ENCODE results near the gene KCNMA1. TPM values are rescaled to one million over a fixed set of nuclear protein-coding genes. Genes with fewer than 3 reads are reported as not detected.

The KCNMA1 gene
- total RNA-seq, 1 experiment from 2014 or later: 0.49 TPM

GRCh38 chr10:77290528-77291155 is 347.0 kb downstream of the KCNMA1 start:
- H3K79me2 ChIP-seq (ENCODE audit: insufficient read depth, low read length): no peaks in the 10 kb centered on the region
- no peak overlapping the region for H3K4me2 ChIP-seq (ENCODE audit: low read length)
- no peak overlapping the region for H2AFZ ChIP-seq (ENCODE audit: low read depth, low read length, poor library complexity, severe bottlenecking)
- CTCF ChIA-PET: no interaction called here
- no peaks in the 10 kb centered on the region for H4K20me1 ChIP-seq (ENCODE audit: insufficient read depth)
- no TSS peak for BruUV-seq (replicated peaks)
- no peak overlapping the region for H3K4me3 ChIP-seq (replicated peaks in 1 of 2; ENCODE audit: low read depth in 1 of 2, low read length in 2 of 2)
- H3K27me3 ChIP-seq (ENCODE audit: insufficient read depth, low read length): peaks cover 71% of the 10 kb centered on the region
- POLR2A ChIA-PET: no interaction called here
- H3K36me3 ChIP-seq (ENCODE audit: control insufficient read depth in 1 of 2, insufficient read depth in 2 of 2, low read length in 2 of 2): no peaks in the 10 kb centered on the region
- H3K9me2 ChIP-seq (ENCODE audit: insufficient read depth): no peaks in the 10 kb centered on the region
- ATAC-seq: no peak
- RAD21 ChIA-PET (ENCODE audit: low non-redundant PET in 1 of 2, low total read pairs in 2 of 2, uncharacterized antibody in 2 of 2, unreplicated experiment in 2 of 2): no interaction called here
- intact Hi-C loops (cut with micrococcal nuclease): no loop called here
- no peaks in the 10 kb centered on the region for H3K4me1 ChIP-seq (ENCODE audit: control insufficient read depth in 1 of 2, insufficient read depth in 2 of 2, low read length in 2 of 2)
- TF ChIP-seq ATF3 (IDR thresholded peaks at IDR 0.05): no peak
- no peak overlapping the region for H3K9ac ChIP-seq (ENCODE audit: low read length)
- H3K27ac ChIP-seq (ENCODE audit: low read depth, low read length): no peak overlapping the region
- no peak for DNase-seq (ENCODE audit: low read depth, low spot score)
- H3K9me3 ChIP-seq (ENCODE audit: control insufficient read depth in 1 of 2, insufficient read depth in 1 of 2, low read depth in 1 of 2, low read length in 2 of 2): no peaks in the 10 kb centered on the region

GRCh38 chr10:77289790-77290189 is 347.8 kb downstream of the KCNMA1 start:
- H3K27ac ChIP-seq (ENCODE audit: low read depth, low read length): no peak overlapping the region
- DNase-seq (ENCODE audit: low read depth, low spot score) (no peak), ATAC-seq (no peak)
- no peaks in the 10 kb centered on the region for H3K9me2 ChIP-seq (ENCODE audit: insufficient read depth)
- no peaks in the 10 kb centered on the region for H4K20me1 ChIP-seq (ENCODE audit: insufficient read depth)
- H3K79me2 ChIP-seq (ENCODE audit: insufficient read depth, low read length): no peaks in the 10 kb centered on the region
- no peak overlapping the region for H3K4me3 ChIP-seq (replicated peaks in 1 of 2; ENCODE audit: low read depth in 1 of 2, low read length in 2 of 2)
- H3K4me1 ChIP-seq (ENCODE audit: control insufficient read depth in 1 of 2, insufficient read depth in 2 of 2, low read length in 2 of 2): no peaks in the 10 kb centered on the region
- H3K36me3 ChIP-seq (ENCODE audit: control insufficient read depth in 1 of 2, insufficient read depth in 2 of 2, low read length in 2 of 2): no peaks in the 10 kb centered on the region
- no peak overlapping the region for H3K4me2 ChIP-seq (ENCODE audit: low read length)
- no peak overlapping the region for H2AFZ ChIP-seq (ENCODE audit: low read depth, low read length, poor library complexity, severe bottlenecking)
- no TSS peak for BruUV-seq (replicated peaks)
- intact Hi-C loops (cut with micrococcal nuclease): no loop called here
- H3K27me3 ChIP-seq (ENCODE audit: insufficient read depth, low read length): peaks cover 73% of the 10 kb centered on the region
- ChIA-PET RAD21 (ENCODE audit: low non-redundant PET in 1 of 2, low total read pairs in 2 of 2, uncharacterized antibody in 2 of 2, unreplicated experiment in 2 of 2) (no interaction called here), POLR2A (no interaction called here), CTCF (no interaction called here)
- no peak for TF ChIP-seq ZFX (IDR thresholded peaks at IDR 0.05)
- TF ChIP-seq EZH2 (IDR thresholded peaks at IDR 0.05): no peak
- no peak for TF ChIP-seq CBX3 (IDR thresholded peaks at IDR 0.05; ENCODE audit: low read depth)
- TF ChIP-seq REST (IDR thresholded peaks at IDR 0.05; ENCODE audit: low read depth): no peak
- TF ChIP-seq ZBTB33 (IDR thresholded peaks at IDR 0.05; ENCODE audit: extremely low read depth, insufficient replicate concordance, low read length): no peak
- no peak overlapping the region for H3K9ac ChIP-seq (ENCODE audit: low read length)
- H3K9me3 ChIP-seq (ENCODE audit: control insufficient read depth in 1 of 2, insufficient read depth in 1 of 2, low read depth in 1 of 2, low read length in 2 of 2): no peaks in the 10 kb centered on the region

Measured in HCT116 (cell line).